DMS 273 (cell line): ENCODE results near the gene IKZF2.

ENCODE experiments used
- DNase-seq: peaks from one replicate; lab custom pipeline; 2025; ENCODE audit not compliant: unreplicated experiment; lab: John Stamatoyannopoulos, UW

Gene IKZF2

GRCh38 chr2:213104092-213104902 is 47.1 kb downstream of the IKZF2 start:
- DNase-seq = peak; percentile 62

GRCh38 chr2:213101692-213102460 is 49.5 kb downstream of the IKZF2 start:
- DNase-seq = no peak

GRCh38 chr2:213101109-213101508 is 50.3 kb downstream of the IKZF2 start:
- DNase-seq = no peak

- no peak for DNase-seq
Observed at GRCh38 chr2:213098612-213099011, 52.8 kb downstream of the IKZF2 start.

- DNase-seq = no peak
Observed at GRCh38 chr2:213091765-213092164, 59.6 kb downstream of the IKZF2 start.

- DNase-seq = no peak
Observed at GRCh38 chr2:213090772-213091171, 60.6 kb downstream of the IKZF2 start.

- DNase-seq = no peak
Observed at GRCh38 chr2:213089438-213089837, 62.0 kb downstream of the IKZF2 start.

GRCh38 chr2:213087040-213087439 is 64.4 kb downstream of the IKZF2 start:
- no peak for DNase-seq

- DNase-seq = no peak
Observed at GRCh38 chr2:213086571-213086970, 64.8 kb downstream of the IKZF2 start.

GRCh38 chr2:213086050-213086449 is 65.4 kb downstream of the IKZF2 start:
- no peak for DNase-seq

- no peak for DNase-seq
Observed at GRCh38 chr2:213085538-213085937, 65.9 kb downstream of the IKZF2 start.

- DNase-seq = no peak
Observed at GRCh38 chr2:213084261-213084660, 67.2 kb downstream of the IKZF2 start.

GRCh38 chr2:213080969-213081617 is 70.3 kb downstream of the IKZF2 start:
- no peak for DNase-seq

- DNase-seq = peak; percentile 4
Observed at GRCh38 chr2:213079756-213080155, 71.7 kb downstream of the IKZF2 start.

- DNase-seq = no peak
Observed at GRCh38 chr2:213078686-213079085, 72.7 kb downstream of the IKZF2 start.

- no peak for DNase-seq
Observed at GRCh38 chr2:213069531-213069930, 81.9 kb downstream of the IKZF2 start.

GRCh38 chr2:213068676-213069359 is 82.6 kb downstream of the IKZF2 start:
- no peak for DNase-seq

- no peak for DNase-seq
Observed at GRCh38 chr2:213067888-213068287, 83.5 kb downstream of the IKZF2 start.

GRCh38 chr2:213066443-213066743 is 85.0 kb downstream of the IKZF2 start:
- no peak for DNase-seq

GRCh38 chr2:213065583-213066442 is 85.6 kb downstream of the IKZF2 start:
- peak; percentile 82 for DNase-seq
